T-helper 1 cell (primary cell): ENCODE data around the gene MELTF.

Experiments used
- DNase-seq, 5 donors: peaks; one replicate each; pipeline ENCODE4 v3.0.0-alpha.2; 2012 to 2020

MELTF gene

GRCh38 chr3:197026481-197026866 lies 3.1 kb downstream of the MELTF start:
- no peak for DNase-seq

GRCh38 chr3:197025736-197026480 lies 3.7 kb downstream of the MELTF start:
- DNase-seq: no peak

GRCh38 chr3:197024881-197025735 lies 4.5 kb downstream of the MELTF start:
- no peak for DNase-seq

GRCh38 chr3:197023998-197024651 lies 5.5 kb downstream of the MELTF start:
- no peak for DNase-seq

GRCh38 chr3:197023241-197023997 lies 6.2 kb downstream of the MELTF start:
- DNase-seq: no peak

- no peak for DNase-seq
Observed at GRCh38 chr3:197022405-197023231, 7.0 kb downstream of the MELTF start.

GRCh38 chr3:197021729-197022404 lies 7.8 kb downstream of the MELTF start:
- no peak for DNase-seq

GRCh38 chr3:197021231-197021630 lies 8.4 kb downstream of the MELTF start:
- DNase-seq: no peak

GRCh38 chr3:197019535-197019934 lies 10.1 kb downstream of the MELTF start:
- no peak for DNase-seq

GRCh38 chr3:197019021-197019420 lies 10.6 kb downstream of the MELTF start:
- no peak for DNase-seq

- DNase-seq: no peak
Observed at GRCh38 chr3:197017003-197017402, 12.6 kb downstream of the MELTF start.

GRCh38 chr3:197015790-197016736 lies 13.6 kb downstream of the MELTF start:
- DNase-seq: no peak

GRCh38 chr3:197014942-197015575 lies 14.6 kb downstream of the MELTF start:
- DNase-seq: no peak

- no peak for DNase-seq
Observed at GRCh38 chr3:197014024-197014423, 15.6 kb downstream of the MELTF start.

GRCh38 chr3:197012540-197012883 lies 17.1 kb downstream of the MELTF start:
- no peak for DNase-seq

- DNase-seq: no peak
Observed at GRCh38 chr3:197011780-197012539, 17.7 kb downstream of the MELTF start.

GRCh38 chr3:197010556-197011351 lies 18.9 kb downstream of the MELTF start:
- DNase-seq: no peak

- DNase-seq: no peak
Observed at GRCh38 chr3:197009532-197010019, 20.0 kb downstream of the MELTF start.
